ENCODE data around the gene MMP17.

Gene MMP17

GRCh38 chr12:131843527-131843926, 15.3 kb downstream of the MMP17 start:
- Histone ChIP-seq H3K27ac (no peak overlapping the region), H3K4me3 (no peak overlapping the region)

GRCh38 chr12:131844140-131844539, 15.9 kb downstream of the MMP17 start:
- Histone ChIP-seq H3K27ac (no peak overlapping the region), H3K4me3 (no peak overlapping the region)

GRCh38 chr12:131844656-131845055, 16.5 kb downstream of the MMP17 start:
- no peak overlapping the region for H3K4me3 ChIP-seq
- no peak overlapping the region for H3K27ac ChIP-seq

GRCh38 chr12:131845121-131845520, 16.9 kb downstream of the MMP17 start:
- Histone ChIP-seq H3K4me3 (no peak overlapping the region), H3K27ac (no peak overlapping the region)

GRCh38 chr12:131847456-131847855, 19.3 kb downstream of the MMP17 start:
- Histone ChIP-seq H3K27ac (no peak overlapping the region), H3K4me3 (no peak overlapping the region)

- no peak overlapping the region for H3K4me3 ChIP-seq
- H3K27ac ChIP-seq: no peak overlapping the region
Measured at GRCh38 chr12:131848753-131849152, 20.6 kb downstream of the MMP17 start.

GRCh38 chr12:131849700-131850553, 21.7 kb downstream of the MMP17 start:
- H3K27ac ChIP-seq: no peak overlapping the region
- no peak overlapping the region for H3K4me3 ChIP-seq

- no peak overlapping the region for H3K4me3 ChIP-seq
- H3K27ac ChIP-seq: no peak overlapping the region
Measured at GRCh38 chr12:131850856-131851559, 22.8 kb downstream of the MMP17 start.

- Histone ChIP-seq H3K27ac (no peak overlapping the region), H3K4me3 (no peak overlapping the region)
Measured at GRCh38 chr12:131851741-131852550, 23.8 kb downstream of the MMP17 start.

- H3K27ac ChIP-seq: no peak overlapping the region
- H3K4me3 ChIP-seq: no peak overlapping the region
Measured at GRCh38 chr12:131852551-131853299, 24.5 kb downstream of the MMP17 start.

GRCh38 chr12:131853832-131854797, 25.9 kb downstream of the MMP17 start:
- no peak overlapping the region for H3K27ac ChIP-seq
- no peak overlapping the region for H3K4me3 ChIP-seq

GRCh38 chr12:131854861-131855476, 26.8 kb downstream of the MMP17 start:
- H3K27ac ChIP-seq: no peak overlapping the region
- H3K4me3 ChIP-seq: no peak overlapping the region

GRCh38 chr12:131855521-131856142, 27.4 kb downstream of the MMP17 start:
- no peak overlapping the region for H3K4me3 ChIP-seq
- no peak overlapping the region for H3K27ac ChIP-seq

GRCh38 chr12:131856366-131857097, 28.3 kb downstream of the MMP17 start:
- H3K27ac ChIP-seq: no peak overlapping the region
- no peak overlapping the region for H3K4me3 ChIP-seq

- H3K4me3 ChIP-seq: no peak overlapping the region
- H3K27ac ChIP-seq: no peak overlapping the region
Measured at GRCh38 chr12:131857908-131858850, 30.0 kb downstream of the MMP17 start.
